NCI-H1694 treated with DMSO at 0.1 percent for 48 hours (cell line): Measurements from ENCODE around the gene CHMP6.
"Not testable (repeated sequence)": the region's sequence is repeated elsewhere in the genome, so short reads cannot be mapped to it uniquely, and the experiment has no call there.

Experiments
- DNase-seq: peaks from one replicate; lab custom pipeline; 2025; lab: John Stamatoyannopoulos, UW

Gene CHMP6

GRCh38 chr17:81030312-81030711 lies 38.7 kb downstream of the CHMP6 start:
- DNase-seq, result not testable (repeated sequence)

GRCh38 chr17:81030741-81031565 lies 39.3 kb downstream of the CHMP6 start:
- DNase-seq, result no peak

- DNase-seq, result peak; percentile 39
Measured at GRCh38 chr17:81031566-81032550, 40.2 kb downstream of the CHMP6 start.

- peak; percentile 25 for DNase-seq
Measured at GRCh38 chr17:81032641-81033480, 41.2 kb downstream of the CHMP6 start.

GRCh38 chr17:81033535-81034167 lies 42.0 kb downstream of the CHMP6 start:
- no peak for DNase-seq

- no peak for DNase-seq
Measured at GRCh38 chr17:81034168-81034777, 42.6 kb downstream of the CHMP6 start.

- peak; percentile 88 for DNase-seq
Measured at GRCh38 chr17:81034779-81035520, 43.3 kb downstream of the CHMP6 start, which contains the start of gene BAIAP2. Gene BAIAP2 (plus strand): TSS chr17:81035151. CDS start chr17:81035255, 104 bp downstream.

- no peak for DNase-seq
Measured at GRCh38 chr17:81035521-81036196, 44.0 kb downstream of the CHMP6 start.

- DNase-seq, result peak; percentile 23
Measured at GRCh38 chr17:81036197-81036941, 44.7 kb downstream of the CHMP6 start.

- DNase-seq, result no peak
Measured at GRCh38 chr17:81037026-81037797, 45.6 kb downstream of the CHMP6 start.

- no peak for DNase-seq
Measured at GRCh38 chr17:81037798-81038733, 46.4 kb downstream of the CHMP6 start.

GRCh38 chr17:81039096-81039495 lies 47.5 kb downstream of the CHMP6 start:
- no peak for DNase-seq

- DNase-seq, result no peak
Measured at GRCh38 chr17:81039854-81040758, 48.5 kb downstream of the CHMP6 start.

- DNase-seq, result no peak
Measured at GRCh38 chr17:81040791-81041337, 49.2 kb downstream of the CHMP6 start.

GRCh38 chr17:81042606-81043005 lies 51.0 kb downstream of the CHMP6 start:
- DNase-seq, result no peak
